ENCODE measurements around the gene PKHD1. TPM values are rescaled to one million over a fixed set of nuclear protein-coding genes. Genes with fewer than 3 reads are reported as not detected.

Gene PKHD1
- polyA plus RNA-seq, 1 of the 3 experiments (the other 2 are of a cell fraction): not detected

DNA sequence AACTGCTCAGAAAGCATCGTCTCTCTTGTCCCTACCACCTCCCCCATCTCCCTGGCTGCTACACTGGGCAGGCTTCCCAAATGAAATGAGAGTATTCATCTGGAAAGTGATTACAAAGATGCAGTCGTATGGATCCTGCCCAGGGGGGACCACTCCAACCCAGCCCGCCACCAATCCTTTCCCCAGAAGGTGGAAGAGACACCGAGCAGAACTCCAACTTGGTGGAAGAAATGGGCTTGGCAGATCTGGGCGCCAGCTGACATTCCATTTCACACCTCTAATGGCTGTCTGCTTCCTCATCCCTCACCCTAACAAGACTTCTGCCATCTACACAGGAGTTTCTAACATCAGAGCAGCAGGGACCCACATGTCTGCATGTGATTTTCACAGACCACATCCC is 12.7 kb downstream of the PKHD1 start:
- Histone ChIP-seq H3K4me1 (ENCODE audit: control insufficient read depth in 1 of 2, insufficient read depth in 2 of 2, low read depth in 1 of 2, low read length in 1 of 2) (no peaks in the 10 kb centered on the region; a peak in 2 of 4 replicates), H3K79me2 (ENCODE audit: insufficient read depth) (no peaks in the 10 kb centered on the region), H2AFZ (ENCODE audit: low read depth) (no peak overlapping the region), H3K9me3 (no peaks in the 10 kb centered on the region), H3K9ac (no peak overlapping the region), H3K27ac (ENCODE audit: low read depth in 2 of 2, low read length in 1 of 2) (no peak overlapping the region), H3F3A (replicated peaks; ENCODE audit: insufficient read depth) (no peaks in the 10 kb centered on the region), H3K9me2 (no peaks in the 10 kb centered on the region), H3K4me3 (ENCODE audit: low read depth in 2 of 2, low read length in 1 of 2) (no peak overlapping the region), H3K27me3 (ENCODE audit: insufficient read depth) (no peaks in the 10 kb centered on the region), H3K4me2 (no peak overlapping the region), H4K20me1 (ENCODE audit: insufficient read depth) (no peaks in the 10 kb centered on the region), H3K36me3 (replicated peaks in 1 of 2; ENCODE audit: control insufficient read depth in 1 of 2, insufficient read depth in 2 of 2, low read length in 1 of 2) (no peaks in the 10 kb centered on the region)
- WGBS (ENCODE audit: low lambda C conversion rate): 24% methylated on average over 5 of the region's 5 CpGs
- CTCF ChIA-PET: no interaction called here
- DNase-seq: no peak
- POLR2A ChIA-PET: no interaction called here
- TF ChIP-seq FOSL2 (IDR thresholded peaks at IDR 0.05; ENCODE audit: borderline replicate concordance, low read depth) (no peak), TCF12 (IDR thresholded peaks at IDR 0.05) (no peak), POLR2AphosphoS5 (IDR thresholded peaks at IDR 0.05; ENCODE audit: low read depth, low read length) (no peak), GATA2 (CRISPR knock-in tag; IDR thresholded peaks at IDR 0.05) (no peak), MEF2A (IDR thresholded peaks at IDR 0.05; ENCODE audit: borderline replicate concordance, low read depth) (no peak), RAD21 (IDR thresholded peaks at IDR 0.05; ENCODE audit: low read length) (no peak)
- TF ChIP-seq, protein P1, sequence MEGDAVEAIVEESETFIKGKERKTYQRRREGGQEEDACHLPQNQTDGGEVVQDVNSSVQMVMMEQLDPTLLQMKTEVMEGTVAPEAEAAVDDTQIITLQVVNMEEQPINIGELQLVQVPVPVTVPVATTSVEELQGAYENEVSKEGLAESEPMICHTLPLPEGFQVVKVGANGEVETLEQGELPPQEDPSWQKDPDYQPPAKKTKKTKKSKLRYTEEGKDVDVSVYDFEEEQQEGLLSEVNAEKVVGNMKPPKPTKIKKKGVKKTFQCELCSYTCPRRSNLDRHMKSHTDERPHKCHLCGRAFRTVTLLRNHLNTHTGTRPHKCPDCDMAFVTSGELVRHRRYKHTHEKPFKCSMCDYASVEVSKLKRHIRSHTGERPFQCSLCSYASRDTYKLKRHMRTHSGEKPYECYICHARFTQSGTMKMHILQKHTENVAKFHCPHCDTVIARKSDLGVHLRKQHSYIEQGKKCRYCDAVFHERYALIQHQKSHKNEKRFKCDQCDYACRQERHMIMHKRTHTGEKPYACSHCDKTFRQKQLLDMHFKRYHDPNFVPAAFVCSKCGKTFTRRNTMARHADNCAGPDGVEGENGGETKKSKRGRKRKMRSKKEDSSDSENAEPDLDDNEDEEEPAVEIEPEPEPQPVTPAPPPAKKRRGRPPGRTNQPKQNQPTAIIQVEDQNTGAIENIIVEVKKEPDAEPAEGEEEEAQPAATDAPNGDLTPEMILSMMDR (IDR thresholded peaks at IDR 0.05): no peak

DNA sequence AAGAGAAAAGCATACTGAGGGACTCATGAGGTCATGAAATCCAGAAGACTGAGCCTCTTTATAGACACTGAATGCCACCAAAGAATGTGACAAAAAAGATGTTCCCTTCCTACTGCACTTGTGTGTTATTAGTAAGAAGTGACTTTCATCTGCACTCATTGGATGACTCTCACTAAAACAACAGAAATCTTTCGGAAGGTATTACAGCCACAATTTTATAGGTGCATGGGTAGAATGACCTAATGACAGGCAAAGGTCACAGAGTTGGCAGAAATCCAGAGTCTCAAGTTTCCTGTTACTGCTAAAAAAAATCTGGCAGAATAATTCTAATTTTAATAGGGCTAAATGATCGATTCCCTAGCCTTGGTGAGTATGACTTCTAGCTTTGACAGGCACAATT is 13.3 kb downstream of the PKHD1 start:
- POLR2A ChIA-PET: no interaction called here
- Histone ChIP-seq H4K20me1 (ENCODE audit: insufficient read depth) (no peaks in the 10 kb centered on the region), H3K27ac (ENCODE audit: low read depth in 2 of 2, low read length in 1 of 2) (no peak overlapping the region), H3F3A (replicated peaks; ENCODE audit: insufficient read depth) (no peaks in the 10 kb centered on the region), H3K9ac (no peak overlapping the region), H2AFZ (ENCODE audit: low read depth) (no peak overlapping the region), H3K9me2 (no peaks in the 10 kb centered on the region), H3K36me3 (replicated peaks in 1 of 2; ENCODE audit: control insufficient read depth in 1 of 2, insufficient read depth in 2 of 2, low read length in 1 of 2) (no peaks in the 10 kb centered on the region), H3K27me3 (ENCODE audit: insufficient read depth) (no peaks in the 10 kb centered on the region), H3K9me3 (no peaks in the 10 kb centered on the region), H3K4me1 (ENCODE audit: control insufficient read depth in 1 of 2, insufficient read depth in 2 of 2, low read depth in 1 of 2, low read length in 1 of 2) (no peaks in the 10 kb centered on the region; a peak in 2 of 4 replicates), H3K79me2 (ENCODE audit: insufficient read depth) (no peaks in the 10 kb centered on the region), H3K4me3 (ENCODE audit: low read depth in 2 of 2, low read length in 1 of 2) (no peak overlapping the region), H3K4me2 (no peak overlapping the region)
- CTCF ChIA-PET: no interaction called here
- no peak for DNase-seq
- WGBS (ENCODE audit: low lambda C conversion rate): 43% methylated on average over 2 of the region's 2 CpGs
- TF ChIP-seq, protein P2, sequence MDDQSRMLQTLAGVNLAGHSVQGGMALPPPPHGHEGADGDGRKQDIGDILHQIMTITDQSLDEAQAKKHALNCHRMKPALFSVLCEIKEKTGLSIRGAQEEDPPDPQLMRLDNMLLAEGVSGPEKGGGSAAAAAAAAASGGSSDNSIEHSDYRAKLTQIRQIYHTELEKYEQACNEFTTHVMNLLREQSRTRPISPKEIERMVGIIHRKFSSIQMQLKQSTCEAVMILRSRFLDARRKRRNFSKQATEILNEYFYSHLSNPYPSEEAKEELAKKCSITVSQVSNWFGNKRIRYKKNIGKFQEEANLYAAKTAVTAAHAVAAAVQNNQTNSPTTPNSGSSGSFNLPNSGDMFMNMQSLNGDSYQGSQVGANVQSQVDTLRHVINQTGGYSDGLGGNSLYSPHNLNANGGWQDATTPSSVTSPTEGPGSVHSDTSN (IDR thresholded peaks at IDR 0.05): no peak
- TF ChIP-seq MXI1 (IDR thresholded peaks at IDR 0.05; ENCODE audit: low read depth, low read length): no peak
- TF ChIP-seq FOXM1 (IDR thresholded peaks at IDR 0.05; ENCODE audit: low read depth): no peak
- no peak for TF ChIP-seq SMC3 (IDR thresholded peaks at IDR 0.05; ENCODE audit: low read depth, low read length)
- no peak for TF ChIP-seq YY1 (IDR thresholded peaks at IDR 0.05; ENCODE audit: low read depth)
- no peak for TF ChIP-seq NFIC (IDR thresholded peaks at IDR 0.05; ENCODE audit: borderline replicate concordance)
- no peak for TF ChIP-seq ELF1 (IDR thresholded peaks at IDR 0.05)
- no peak for TF ChIP-seq RFX5 (IDR thresholded peaks at IDR 0.05; ENCODE audit: low read length)
- TF ChIP-seq, protein P1 (IDR thresholded peaks at IDR 0.05): no peak
- TF ChIP-seq, protein P3, sequence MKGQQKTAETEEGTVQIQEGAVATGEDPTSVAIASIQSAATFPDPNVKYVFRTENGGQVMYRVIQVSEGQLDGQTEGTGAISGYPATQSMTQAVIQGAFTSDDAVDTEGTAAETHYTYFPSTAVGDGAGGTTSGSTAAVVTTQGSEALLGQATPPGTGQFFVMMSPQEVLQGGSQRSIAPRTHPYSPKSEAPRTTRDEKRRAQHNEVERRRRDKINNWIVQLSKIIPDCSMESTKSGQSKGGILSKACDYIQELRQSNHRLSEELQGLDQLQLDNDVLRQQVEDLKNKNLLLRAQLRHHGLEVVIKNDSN (IDR thresholded peaks at IDR 0.05; ENCODE audit: borderline replicate concordance, low read depth): no peak
- TF ChIP-seq FOSL2 (IDR thresholded peaks at IDR 0.05; ENCODE audit: borderline replicate concordance, low read depth): no peak
- no peak for TF ChIP-seq RAD21 (IDR thresholded peaks at IDR 0.05; ENCODE audit: low read length)
- TF ChIP-seq RXRA (IDR thresholded peaks at IDR 0.05; ENCODE audit: borderline replicate concordance, low read depth): no peak
- TF ChIP-seq, protein P4, sequence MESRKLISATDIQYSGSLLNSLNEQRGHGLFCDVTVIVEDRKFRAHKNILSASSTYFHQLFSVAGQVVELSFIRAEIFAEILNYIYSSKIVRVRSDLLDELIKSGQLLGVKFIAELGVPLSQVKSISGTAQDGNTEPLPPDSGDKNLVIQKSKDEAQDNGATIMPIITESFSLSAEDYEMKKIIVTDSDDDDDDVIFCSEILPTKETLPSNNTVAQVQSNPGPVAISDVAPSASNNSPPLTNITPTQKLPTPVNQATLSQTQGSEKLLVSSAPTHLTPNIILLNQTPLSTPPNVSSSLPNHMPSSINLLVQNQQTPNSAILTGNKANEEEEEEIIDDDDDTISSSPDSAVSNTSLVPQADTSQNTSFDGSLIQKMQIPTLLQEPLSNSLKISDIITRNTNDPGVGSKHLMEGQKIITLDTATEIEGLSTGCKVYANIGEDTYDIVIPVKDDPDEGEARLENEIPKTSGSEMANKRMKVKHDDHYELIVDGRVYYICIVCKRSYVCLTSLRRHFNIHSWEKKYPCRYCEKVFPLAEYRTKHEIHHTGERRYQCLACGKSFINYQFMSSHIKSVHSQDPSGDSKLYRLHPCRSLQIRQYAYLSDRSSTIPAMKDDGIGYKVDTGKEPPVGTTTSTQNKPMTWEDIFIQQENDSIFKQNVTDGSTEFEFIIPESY (IDR thresholded peaks at IDR 0.05; ENCODE audit: borderline replicate concordance, low read depth): no peak
- no peak for TF ChIP-seq CHD2 (IDR thresholded peaks at IDR 0.05; ENCODE audit: low read length, partially characterized antibody)
- TF ChIP-seq, protein P5, sequence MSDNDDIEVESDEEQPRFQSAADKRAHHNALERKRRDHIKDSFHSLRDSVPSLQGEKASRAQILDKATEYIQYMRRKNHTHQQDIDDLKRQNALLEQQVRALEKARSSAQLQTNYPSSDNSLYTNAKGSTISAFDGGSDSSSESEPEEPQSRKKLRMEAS (IDR thresholded peaks at IDR 0.05; ENCODE audit: low read depth): no peak
- no peak for TF ChIP-seq GABPA (IDR thresholded peaks at IDR 0.05; ENCODE audit: low read depth)
- TF ChIP-seq EZH2phosphoT487 (IDR thresholded peaks at IDR 0.05; ENCODE audit: borderline replicate concordance, low read depth): no peak

Measured in SK-N-SH (cell line).